Activated T-helper 1 cell treated with Interleukin-2 at 50 U/mL for 16 hours (primary cell): ENCODE data around the gene RAB4B.
"Not testable (repeated sequence)": the region's sequence is repeated elsewhere in the genome, so short reads cannot be mapped to it uniquely, and the experiment has no call there.

Experiments
- DNase-seq: peaks from one replicate; pipeline ENCODE4 v3.0.0-alpha.2; 2020; ENCODE audit warnings: low read depth

The RAB4B gene, protein sequence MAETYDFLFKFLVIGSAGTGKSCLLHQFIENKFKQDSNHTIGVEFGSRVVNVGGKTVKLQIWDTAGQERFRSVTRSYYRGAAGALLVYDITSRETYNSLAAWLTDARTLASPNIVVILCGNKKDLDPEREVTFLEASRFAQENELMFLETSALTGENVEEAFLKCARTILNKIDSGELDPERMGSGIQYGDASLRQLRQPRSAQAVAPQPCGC

DNA sequence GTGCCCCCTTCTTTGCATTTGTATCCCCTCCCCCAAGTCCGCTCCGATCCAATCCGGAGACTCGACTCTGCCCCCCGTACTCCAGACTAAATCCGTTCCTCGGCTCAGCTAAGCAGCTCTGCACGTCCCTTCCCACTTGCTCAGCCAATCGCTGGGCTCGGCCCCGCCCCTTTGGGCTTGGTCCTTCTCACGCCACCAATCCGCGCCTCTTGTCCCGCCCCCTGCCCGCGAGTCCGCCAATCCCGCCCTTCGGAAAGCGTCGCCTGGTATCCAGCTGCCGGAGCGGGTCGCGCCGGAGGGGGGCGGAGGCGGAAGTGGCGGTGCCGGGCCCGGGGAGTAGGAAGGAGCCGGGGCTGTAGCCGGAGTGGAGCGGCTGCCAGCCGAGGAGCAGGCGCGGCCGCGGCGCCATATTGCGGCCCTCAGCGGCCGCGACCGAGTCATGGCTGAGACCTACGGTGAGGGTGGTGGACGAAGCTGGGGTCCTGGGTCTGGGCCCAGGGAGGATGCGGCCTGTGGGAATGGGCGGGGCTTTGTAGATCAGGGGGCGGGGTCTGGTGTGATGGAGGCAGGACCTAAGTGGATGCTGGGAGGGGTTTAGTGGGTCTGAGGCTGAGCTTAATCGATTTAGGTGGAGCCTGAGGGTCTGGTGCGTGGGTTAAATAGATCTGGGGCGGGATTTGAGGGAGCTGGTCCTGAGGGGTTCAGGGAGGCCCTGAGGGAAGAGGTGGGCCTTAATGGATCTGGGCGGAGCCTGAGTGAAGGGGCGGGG, at the start of gene RAB4B:
RAB4B (plus strand) TSS at position 311 of the 769 bp plus-strand sequence; CDS start at position 440, 129 bp downstream.
- DNase-seq = peak; percentile 100

DNA sequence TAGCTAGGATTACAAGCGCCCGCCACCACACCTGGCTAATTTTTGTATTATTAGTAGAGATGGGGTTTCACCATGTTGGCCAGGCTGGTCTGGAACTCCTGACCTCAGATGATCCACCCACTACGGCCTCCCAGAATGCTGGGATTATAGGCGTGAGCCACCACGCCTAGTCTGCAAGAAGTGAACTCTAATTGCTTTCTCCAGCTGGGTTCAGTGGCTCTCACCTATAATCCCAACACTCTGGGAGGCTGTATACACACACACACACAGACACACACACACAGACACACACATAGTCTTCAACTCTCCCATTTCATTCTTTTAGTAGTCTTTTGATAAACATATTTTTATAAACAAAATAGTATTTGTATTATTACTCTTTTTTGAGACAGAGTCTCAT, 48.0 kb upstream of the RAB4B start:
- DNase-seq = not testable (repeated sequence)

DNA sequence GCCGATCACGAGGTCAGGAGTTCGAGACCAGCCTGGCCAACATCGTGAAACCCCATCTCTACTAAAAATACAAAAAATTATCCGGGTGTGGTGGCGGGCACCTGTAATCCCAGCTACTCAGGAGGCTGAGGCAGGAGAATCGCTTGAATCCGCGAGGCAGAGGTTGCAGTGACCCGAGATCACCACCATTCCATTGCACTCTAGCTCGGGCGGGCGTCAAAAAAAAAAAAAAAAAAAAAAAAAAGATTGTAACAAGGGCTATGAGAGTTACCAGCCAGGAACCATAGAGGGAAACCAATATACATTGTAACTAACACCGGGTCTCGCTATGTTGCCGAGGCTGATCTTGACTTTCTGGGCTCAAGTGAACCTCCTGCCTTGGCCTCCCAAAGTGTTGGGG, 45.7 kb upstream of the RAB4B start:
- not testable (repeated sequence) for DNase-seq

DNA sequence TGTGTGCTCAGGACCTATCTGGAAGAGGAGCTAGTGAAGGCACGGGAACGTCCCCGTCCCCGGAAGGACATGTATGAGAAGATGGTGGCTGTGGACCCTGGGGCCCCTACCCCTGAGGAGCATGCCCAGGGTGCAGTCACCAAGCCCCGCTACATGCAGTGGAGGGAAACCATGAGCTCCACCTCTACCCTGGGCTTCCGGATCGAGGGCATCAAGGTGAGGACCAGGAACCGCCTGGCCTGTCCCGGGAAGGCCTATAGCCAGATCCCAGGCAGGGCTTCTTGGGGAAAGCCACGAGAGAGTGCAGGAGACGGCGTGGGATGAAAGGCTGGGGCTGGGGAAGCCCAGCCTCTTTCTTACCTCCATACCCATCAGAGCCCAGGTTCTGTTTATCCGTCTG, 44.9 kb upstream of the RAB4B start:
- no peak for DNase-seq

DNA sequence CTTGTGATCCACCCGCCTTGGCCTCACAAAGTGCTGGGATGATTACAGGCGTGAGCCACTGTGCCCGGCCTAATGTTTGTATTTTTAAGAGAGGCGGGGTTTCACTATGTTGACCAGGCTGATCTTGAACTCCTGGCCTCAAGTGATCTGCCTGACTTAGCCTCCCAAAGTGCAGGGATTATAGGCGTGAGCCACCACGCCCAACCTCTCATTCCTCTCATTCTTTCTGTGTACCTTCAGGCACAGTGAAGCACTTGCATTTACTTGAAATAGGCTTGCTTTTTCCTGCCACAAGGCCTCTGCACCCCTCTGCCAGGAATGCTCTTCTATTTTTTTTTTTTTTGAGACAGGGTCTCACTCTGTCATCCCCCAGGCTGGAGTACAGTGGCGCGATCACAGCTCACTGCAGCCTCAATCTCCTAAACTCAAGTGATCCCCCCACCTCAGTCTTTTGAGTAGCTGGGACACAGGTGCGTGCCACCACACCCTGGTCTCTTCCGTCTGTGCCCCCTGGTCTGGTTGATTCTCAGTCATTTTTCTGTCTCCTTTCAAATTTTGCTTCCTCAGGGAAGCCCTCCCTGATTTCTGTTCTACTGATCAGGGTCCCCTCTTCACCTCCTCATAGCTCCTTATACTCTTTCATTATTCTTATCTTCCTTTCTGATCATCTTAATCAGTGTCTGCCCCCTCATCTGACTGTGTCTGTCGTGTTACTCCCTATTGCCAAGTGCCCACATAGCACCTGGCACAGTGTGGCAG, 42.9 kb upstream of the RAB4B start:
- DNase-seq = no peak

DNA sequence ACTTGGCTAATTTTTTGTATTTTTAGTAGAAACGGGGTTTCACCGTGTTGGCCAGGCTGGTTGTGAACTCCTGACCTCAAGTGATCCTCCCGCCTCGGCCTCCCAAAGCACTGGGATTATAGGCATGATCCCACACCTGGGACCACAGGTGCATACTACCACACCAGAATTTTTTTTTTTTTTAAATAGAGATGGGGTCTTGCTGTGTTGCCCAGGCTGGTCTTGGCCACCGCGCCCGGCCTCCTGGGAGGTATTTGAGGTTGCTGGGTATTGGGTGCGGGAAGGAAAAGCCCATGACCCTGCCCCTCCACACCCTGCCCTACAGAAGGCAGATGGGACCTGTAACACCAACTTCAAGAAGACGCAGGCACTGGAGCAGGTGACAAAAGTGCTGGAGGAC, 41.4 kb upstream of the RAB4B start:
- DNase-seq = no peak

DNA sequence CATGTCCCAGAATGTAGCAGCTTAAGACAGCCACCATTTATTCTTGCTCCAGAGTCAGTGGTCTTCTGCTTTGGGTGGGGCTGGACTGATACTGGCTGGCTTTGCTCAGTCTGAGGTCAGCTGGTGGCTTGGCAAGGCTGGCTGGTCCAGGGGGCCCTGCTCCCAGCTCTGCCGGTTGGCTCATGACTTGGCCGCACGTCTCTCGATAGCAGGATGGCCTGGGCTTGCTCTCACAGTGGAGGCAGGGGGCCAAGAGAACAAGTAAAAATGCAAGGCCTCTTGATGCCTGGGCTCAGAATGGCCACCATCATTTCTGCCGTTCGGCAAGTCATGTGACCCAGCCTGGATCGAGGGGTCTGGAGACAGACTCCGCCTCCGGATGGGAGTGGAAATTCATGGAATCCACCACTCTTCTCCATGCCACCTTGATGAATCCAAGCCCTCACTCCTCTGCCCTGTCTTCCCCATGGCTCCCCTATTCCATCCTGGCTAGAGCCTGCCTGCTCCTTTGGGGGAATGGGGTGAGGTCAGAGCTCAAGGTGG, 40.9 kb upstream of the RAB4B start:
- DNase-seq = no peak

DNA sequence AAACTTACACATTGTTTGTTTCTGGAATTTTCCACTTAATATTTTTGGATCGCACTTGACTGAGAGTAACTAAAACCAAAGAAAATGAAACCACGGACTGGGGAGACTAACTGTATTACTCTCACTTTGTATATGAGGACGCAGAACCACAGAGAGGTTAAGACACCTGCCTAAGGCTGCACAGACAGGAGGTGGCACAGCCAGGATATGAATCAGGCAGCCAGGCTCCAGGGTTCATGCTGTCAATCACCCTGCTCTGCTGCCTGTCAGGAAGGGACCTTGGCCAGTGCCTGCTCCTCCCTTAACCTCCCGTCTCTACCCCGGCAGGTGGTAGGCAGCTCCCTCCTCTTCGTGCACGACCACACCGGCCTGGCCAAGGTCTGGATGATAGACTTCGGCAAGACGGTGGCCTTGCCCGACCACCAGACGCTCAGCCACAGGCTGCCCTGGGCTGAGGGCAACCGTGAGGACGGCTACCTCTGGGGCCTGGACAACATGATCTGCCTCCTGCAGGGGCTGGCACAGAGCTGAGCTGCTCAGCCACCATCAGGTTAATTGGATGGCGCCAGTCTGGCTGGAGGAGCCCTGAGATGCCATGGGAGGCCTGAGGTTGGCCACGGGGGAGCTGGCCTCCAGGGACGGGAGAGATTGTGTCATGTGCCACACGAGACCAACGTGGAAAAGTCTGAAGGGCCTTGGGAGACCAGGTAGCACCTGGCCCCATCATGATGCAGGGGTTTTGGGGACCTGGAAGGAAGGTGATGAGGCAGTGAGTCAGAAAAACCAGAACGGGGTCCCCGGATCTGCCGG, 38.8 kb upstream of the RAB4B start:
- no peak for DNase-seq

DNA sequence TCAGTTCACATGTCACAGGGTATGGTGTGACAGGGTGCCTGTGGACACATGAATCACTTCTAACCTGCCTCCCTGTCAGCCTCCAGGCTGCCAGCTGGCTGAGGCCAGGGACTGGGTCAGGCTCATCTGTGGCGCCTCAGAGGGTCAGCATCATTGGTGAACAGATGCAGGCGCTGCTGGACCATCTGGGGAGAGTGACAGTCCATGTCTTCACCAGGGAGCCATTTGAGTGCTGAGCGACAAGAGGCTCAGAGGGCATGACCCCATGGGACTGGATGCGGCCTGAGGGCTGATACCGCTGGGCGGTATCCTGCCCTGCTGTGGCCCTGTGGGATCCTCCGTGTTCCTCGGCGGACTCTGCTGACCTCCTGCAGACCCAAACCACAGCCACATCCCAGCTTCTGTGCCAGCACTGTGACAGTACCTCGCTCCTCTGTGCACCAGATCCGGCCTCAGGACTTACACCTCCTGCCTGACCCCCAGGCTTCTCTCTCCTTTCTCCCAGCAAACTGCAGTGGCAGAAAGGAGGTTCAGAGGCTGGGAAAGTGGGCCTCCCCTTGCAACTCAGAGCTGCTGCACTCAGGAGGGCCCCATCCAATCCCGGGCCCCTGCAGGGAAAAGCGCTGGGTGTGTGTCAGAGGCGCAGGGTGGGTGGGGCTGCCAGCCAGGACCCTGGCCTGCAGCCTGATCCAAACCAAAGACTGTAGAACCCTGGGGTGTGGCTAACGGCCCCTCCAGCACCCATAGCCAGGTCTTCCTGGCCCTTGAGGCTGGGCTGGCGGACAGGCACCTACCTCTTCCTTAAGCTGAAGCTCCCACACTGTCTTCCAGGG, 38.0 kb upstream of the RAB4B start:
- no peak for DNase-seq

DNA sequence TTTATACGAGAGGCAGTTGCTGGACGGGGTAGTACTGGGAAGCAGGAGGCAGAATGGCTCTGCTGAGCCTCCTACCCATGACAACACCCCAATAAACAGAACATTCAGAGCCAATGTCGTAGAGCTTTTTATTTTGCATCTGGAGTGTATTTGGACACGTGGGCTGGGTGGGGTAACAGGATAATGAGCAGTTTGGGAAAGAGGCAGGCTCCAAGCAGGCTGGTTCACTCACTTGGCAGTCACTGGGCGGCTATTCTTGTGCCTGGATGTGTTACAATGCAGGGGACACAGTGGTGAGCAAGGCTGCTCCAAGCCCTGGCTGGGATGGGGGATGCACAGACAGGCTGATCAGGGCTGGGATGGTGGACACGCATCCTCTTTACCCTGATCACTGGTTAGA, 37.3 kb upstream of the RAB4B start:
- DNase-seq = no peak

DNA sequence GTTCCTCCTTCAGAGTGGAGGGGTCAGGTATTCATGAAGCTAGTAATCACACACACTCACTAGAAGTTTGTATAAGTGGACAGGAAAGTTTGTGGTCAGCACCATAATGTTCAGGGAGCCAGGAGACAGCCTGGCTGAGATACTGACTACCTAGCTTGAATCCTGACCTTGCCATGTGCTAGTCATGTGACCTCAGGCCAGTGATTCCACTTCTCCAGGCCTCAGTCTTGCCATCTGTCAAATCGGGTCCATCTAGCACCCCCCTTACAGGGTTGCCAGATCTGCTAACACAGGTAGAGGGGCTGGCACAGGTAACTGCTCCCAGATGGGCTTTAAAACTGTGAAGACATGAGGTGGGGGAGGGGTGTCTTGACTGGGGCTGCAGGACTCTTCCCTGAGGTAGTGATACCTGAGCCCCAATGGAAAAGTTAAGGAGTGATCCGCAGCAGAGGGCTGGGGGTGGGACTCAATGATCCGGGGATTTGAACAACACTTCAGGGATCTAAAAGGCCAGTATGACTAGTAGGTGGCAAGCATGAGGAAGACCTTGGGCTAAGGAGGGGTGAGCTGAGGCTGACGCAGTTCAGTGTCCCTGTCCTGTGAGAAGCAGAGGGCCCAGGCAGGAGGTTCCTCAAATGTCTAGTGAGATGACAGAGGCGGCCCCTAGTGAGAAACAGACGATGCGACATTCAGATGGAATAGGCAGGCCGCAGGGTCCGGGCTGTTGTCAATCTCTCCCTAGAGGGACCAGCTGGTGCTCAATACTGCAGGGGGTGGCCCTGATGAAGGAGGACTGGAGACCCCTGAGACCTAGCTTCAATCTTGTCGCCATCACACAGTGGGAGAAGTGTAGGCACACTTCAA, 36.3 kb upstream of the RAB4B start:
- no peak for DNase-seq

DNA sequence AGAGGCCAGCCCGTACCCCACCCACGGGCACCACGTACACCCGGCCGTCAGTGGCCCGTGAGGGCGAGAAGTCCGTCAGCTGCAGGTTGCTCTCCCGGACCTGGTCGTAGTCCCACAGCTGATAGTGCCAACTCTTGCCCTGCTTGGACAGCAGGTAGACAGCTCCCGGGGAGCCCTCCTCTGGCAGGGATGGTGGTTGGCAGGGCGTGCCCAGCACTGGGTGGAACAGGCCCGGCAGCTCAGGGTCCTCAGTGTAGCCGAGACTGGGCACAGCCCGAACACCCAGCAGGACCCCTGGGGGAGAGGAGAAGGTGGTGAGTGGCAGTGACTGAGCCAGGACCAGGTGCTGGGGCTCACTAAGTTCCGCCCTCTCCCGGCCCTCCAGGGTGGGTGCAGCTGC, 35.6 kb upstream of the RAB4B start:
- no peak for DNase-seq

DNA sequence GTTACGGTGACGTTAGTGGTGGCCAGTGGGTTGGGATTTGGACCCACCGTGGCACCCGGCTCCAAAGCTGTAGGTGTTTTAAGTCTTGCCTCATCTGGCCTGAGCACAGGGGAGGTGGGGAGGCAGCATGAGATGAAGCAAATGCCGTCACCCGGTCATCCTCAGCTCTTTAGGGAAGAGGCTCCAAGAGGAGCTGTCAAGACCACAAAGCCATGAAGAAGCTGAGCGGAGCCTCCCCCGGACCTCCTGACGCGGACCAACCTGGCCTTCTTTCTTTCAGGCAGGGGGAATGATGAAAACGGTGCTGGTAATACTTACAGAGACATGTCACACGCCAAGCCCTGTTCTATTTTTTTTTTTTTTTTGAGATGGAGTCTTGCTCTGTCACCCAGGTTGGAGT, 35.2 kb upstream of the RAB4B start:
- DNase-seq = no peak

DNA sequence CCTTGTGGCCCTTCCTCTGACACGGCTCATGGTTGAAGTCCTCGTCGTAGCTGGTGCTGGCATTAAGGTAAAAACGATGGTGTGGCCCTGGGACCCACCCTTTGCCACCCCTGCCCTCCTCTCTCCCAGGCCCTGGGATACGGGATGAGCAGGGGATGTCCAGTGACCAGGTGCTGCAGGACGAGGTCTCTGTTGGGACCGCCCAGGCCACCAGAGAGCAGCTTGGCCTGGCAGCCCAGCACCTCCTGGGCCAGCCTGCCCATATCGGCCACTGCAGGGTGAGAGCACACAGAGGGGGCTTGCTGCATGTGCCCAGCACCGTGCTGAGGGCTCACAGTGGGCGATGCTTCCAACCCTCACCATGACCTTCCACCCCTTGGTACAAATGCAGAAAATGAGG, 34.1 kb upstream of the RAB4B start:
- DNase-seq = no peak

DNA sequence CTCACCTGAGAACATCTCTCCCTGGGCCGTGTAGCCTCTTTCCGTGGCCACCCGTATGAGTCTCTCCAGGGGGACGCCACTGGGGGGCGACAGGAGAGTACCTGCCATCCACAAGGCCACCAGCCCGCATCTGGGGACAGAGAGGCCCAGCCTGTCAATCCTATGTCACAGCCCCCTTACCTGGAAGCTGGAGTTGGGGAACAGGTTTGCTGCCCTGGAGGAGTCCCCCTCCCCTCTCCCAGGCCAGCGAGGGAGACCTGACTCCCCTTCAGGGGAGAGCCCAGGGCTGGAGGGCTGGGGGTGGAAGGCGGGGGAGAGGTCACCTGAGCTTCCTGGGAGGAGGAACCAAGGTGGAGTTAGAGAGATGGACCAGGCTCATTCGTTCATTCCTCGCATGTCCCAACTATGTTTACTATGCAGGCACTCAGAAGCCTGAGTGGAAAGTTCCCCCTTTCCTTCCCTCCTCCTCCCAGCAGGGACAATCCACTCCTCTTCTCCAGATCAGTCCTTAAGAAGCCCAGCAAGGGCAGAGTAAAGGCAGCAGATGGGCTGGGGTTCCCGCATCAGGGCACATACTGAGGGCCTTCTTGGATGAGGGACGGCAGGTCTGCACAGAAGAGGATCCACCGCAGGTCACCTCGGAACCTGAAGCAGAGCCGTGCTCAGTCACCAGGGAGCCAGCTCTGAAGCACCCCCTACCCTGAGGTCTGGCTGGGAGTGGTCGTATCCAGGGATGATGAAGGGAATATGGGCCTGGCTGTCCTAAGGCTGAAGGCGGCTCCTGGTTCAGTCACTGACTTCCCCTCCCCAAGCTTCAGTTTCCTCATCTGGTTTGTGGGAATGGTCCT, 33.3 kb upstream of the RAB4B start:
- DNase-seq = no peak

DNA sequence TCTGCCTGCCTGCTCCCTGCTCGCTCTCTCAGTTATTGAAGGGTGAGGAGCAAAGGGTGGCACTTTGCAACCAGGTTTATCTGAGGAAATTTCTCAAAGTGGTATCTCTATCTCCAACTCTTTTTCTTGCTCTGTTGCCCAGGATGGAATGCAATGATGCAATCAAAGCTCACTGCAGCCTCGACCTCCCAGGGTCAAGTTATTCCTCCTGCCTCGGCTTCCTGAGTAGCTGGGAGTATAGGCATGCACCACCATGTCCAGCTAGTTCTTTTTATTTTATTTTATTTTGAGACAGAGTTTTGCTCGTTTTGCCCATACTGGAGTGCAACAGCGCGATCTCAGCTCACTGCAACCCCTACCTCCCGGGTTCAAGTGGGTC, 32.7 kb upstream of the RAB4B start:
- no peak for DNase-seq

DNA sequence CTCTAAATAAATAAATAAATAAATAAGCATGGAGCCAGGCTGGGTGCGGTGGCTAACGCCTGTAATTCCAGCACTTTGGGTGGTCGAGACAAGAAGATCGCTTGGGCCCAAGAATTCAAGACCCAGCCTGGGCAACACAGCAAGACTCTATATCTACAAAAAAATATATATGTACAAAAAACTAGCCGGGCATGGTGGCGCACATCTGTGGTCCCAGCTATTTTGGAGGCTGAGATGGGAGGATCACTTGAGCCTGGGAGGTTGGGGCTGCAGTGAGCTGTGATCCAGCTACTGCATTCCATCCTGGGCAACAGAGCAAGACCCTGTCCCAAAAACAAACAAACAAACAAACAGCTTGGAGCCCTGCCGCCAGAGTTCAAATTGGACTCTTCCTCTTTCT, 30.5 kb upstream of the RAB4B start:
- DNase-seq = no peak

DNA sequence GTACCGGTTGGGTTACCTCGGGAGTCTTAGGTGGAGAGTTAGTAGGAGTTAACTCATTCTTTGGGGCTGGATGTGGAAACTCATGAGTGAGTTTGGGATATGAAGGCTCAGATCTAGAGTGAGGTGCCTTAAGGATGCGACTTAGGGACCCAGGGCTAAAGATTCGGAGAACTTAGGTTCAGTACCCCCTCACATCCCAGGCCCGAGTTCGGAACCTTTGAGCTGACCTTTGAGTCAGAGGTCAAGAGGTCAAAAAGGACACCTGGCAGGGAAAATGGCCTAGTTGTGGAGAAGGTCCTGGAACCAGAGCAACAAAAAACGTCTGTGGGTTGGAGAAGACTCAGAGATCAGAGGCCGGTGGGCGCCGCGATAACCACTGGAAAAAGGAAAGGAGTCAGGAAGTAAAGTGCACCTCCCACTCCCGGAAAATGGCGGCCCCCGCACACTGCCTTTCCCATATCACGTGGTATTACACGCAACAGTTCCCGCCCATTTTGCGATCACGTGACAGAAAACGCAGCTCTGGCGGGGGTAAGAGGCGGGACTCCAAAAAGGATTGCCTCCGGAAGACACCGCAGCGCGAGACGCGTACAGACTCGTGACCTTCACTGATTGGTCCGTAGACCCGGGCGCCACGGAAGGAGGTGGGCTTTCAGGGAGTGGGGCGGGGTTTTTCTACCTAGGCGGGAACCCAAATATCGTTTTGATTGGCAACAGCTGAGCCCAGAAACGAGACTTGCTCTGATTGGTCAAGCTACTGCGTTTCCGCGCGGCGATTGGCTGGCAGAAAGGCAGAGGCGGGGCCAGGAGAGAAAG, 27.8 kb upstream of the RAB4B start, which contains the start of gene ACTMAP:
ACTMAP (minus strand) TSS at position 420 of the 816 bp plus-strand sequence. CDS start 674 bp downstream, outside the sequence.
- DNase-seq = peak; percentile 98
